HG03060 (cell line): Measurements from ENCODE around the gene EPB41L4B.

Experiments
- ATAC-seq: cut with Tn5 transposase; IDR thresholded peaks from one replicate; pipeline ENCODE4 v1.9.1; 2021; ENCODE audit warnings: low read depth, moderate number of reproducible peaks; ENCODE audit not compliant: unreplicated experiment

EPB41L4B gene

GRCh38 chr9:109171926-109172325, 148.9 kb downstream of the EPB41L4B start:
- no peak for ATAC-seq

DNA sequence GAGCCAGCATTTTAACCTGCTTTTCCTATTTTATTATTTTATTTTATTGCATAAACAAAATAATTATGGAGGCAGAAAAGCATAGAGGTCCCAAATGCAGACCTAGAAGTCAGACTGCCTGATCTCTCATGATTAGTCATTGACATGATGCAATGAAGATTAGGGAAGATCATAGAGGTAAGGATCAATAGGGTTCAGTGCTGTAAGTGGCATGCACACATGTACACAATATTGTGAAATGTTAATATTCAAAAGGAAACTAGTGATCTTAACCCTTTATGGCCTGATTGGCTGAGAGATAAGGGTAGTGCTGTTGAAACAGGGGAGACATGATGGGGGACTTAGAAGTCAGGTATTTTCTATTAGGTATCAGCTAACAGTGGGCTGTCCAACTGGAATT, 152.7 kb downstream of the EPB41L4B start:
- no peak for ATAC-seq

DNA sequence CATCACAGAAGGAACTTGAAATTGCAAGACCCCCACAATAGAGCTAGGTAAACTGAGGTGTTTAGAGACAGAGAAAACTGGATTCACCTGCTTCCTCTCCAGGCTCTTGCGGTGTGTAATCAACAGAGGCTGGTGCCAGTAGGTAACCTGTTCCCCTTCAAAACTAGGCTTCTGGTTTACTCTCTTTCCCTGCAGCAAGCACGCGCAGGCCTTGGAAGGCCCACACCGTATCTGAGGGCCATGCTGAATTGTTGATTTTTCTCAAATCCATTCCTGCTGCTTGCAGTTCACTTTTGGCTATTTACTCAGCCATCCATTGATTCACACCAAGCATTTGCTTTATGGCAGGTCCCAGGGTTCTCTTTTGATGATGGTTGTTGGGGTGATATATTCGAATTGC, 153.1 kb downstream of the EPB41L4B start:
- ATAC-seq = no peak

GRCh38 chr9:109166771-109167601, 153.9 kb downstream of the EPB41L4B start, which contains the start of gene FRRS1L:
FRRS1L (minus strand) TSS chr9:109167249; CDS start chr9:109167138, 111 bp downstream.
- ATAC-seq = no peak

GRCh38 chr9:109166171-109166770, 154.6 kb downstream of the EPB41L4B start:
- no peak for ATAC-seq

GRCh38 chr9:109164042-109164441, 156.8 kb downstream of the EPB41L4B start:
- peak; percentile 80 for ATAC-seq

- no peak for ATAC-seq
Measured at GRCh38 chr9:109163194-109163593, 157.7 kb downstream of the EPB41L4B start.

GRCh38 chr9:109162677-109163076, 158.2 kb downstream of the EPB41L4B start:
- no peak for ATAC-seq

GRCh38 chr9:109161471-109161870, 159.4 kb downstream of the EPB41L4B start:
- no peak for ATAC-seq

- ATAC-seq = no peak
Measured at GRCh38 chr9:109159583-109159982, 161.3 kb downstream of the EPB41L4B start.

DNA sequence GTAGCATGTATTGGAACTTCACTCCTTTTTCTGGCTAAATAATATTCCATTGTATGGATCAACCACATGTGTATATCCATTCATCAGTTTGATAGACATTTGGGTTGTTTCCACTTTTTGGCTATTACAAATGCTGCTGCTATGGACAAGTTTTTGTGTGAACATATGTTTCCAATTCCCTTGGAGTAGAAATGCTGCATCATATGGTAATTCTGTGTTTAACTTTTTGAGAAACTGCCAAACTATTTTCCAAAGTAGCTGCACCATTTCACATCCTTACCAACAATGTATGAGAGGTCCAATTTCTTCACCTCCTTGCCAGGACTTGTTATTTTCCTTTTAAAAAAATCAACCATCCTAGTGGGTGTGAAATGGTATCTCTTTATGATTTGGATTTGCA, 162.2 kb downstream of the EPB41L4B start:
- ATAC-seq = no peak

- no peak for ATAC-seq
Measured at GRCh38 chr9:109156708-109157107, 164.2 kb downstream of the EPB41L4B start.

DNA sequence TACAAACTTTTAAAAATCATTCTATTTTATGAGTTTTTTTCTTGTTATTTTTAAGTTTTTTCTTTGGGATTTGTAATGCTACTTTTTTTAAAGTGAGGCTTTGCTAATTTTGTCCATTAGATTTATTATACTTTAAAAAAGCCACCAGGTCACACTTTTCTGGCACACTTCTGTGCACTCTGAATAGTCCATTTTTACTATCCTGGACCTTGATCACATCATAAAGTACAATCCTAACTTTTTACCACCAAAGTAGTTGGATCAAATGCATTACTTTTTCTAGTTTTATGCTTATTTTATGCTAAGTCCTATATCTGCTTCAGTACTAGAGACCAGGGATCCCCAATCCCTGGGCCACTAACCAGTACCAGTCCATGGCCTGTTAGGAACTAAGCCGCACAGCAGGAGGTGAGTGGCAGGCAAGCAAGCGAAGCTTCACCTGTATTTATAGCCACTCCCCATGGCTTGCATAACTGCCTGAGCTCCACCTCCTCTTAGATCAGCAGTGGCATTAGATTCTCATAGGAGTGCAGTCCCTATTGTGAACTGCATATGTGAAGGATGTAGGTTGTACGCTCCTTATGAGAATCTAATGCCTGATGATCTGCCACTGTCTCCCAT, 169.8 kb downstream of the EPB41L4B start:
- ATAC-seq = no peak

- no peak for ATAC-seq
Measured at GRCh38 chr9:109149722-109150121, 171.1 kb downstream of the EPB41L4B start.

- ATAC-seq = no peak
Measured at GRCh38 chr9:109149089-109149488, 171.8 kb downstream of the EPB41L4B start.

GRCh38 chr9:109145051-109145450, 175.8 kb downstream of the EPB41L4B start:
- no peak for ATAC-seq

GRCh38 chr9:109143881-109144562, 176.8 kb downstream of the EPB41L4B start:
- peak; percentile 97 for ATAC-seq

DNA sequence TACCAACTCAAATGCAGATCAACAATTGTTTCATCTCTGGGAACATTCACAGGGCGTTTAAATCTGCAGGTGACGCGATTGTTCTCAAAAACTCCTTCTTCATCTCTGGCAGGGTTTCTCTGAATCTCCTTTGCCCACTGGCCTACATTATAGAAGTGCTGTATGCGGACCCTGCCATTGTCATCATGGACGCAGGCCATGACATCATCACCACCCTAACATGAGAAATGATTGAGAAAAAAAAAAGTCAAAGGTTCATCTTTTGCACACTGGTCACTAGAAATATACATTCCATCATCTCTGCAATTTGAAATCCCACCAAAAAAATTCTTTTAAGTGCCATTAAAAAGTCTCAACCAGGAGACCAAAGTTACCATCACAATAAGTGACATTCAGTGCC, 179.5 kb downstream of the EPB41L4B start:
- ATAC-seq = no peak

- no peak for ATAC-seq
Measured at GRCh38 chr9:109139851-109140250, 181.0 kb downstream of the EPB41L4B start.

DNA sequence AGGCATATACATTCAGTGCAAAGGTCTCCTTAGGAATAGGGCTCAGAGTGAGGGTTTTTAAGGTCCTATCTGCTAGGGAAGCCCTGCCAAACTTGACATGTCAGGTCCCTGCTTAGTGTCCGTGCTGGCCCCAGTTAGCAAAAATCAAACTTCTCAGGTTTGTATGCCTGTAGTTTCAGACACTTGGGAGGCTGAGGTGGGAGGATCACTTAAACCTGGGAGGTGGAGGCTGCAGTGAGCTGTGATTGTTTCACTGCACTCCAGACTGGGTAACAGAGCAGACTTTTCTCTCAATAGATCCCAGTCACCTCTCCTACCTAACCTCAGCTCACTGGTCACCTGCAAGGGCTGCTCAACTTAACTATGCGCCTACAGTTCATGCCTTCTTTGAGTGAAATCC, 182.4 kb downstream of the EPB41L4B start:
- no peak for ATAC-seq

GRCh38 chr9:109134167-109134578, 186.7 kb downstream of the EPB41L4B start:
- ATAC-seq = no peak
